GM21825 (cell line): ENCODE results near the gene FAAP20.
"Not testable (repeated sequence)": the region's sequence is repeated elsewhere in the genome, so short reads cannot be mapped to it uniquely, and the experiment has no call there.

Source experiments
- ATAC-seq: cut with Tn5 transposase; IDR thresholded peaks from one replicate; pipeline ENCODE4 v1.9.1; 2021; ENCODE audit warnings: mild to moderate bottlenecking, moderate library complexity; ENCODE audit not compliant: unreplicated experiment

Gene FAAP20

DNA sequence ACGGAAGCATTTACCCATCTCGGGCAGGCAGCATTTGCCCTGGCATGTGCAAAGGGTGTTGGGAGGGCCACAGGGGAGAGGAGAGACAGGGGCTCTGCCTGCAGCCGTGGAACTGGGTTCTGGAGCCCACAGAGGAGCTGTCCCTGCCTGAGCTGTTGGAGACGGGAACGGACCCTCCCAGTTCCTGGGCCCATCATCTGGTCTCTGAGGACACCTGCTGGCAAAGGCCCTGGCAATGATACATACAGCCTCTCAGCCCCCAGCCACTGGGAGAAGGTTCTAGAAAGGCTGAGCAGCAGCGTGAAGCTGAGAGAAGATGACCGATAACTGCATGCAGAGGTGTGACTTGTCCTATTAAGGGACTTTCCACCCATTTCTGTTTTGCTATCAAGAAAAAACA is 31.4 kb downstream of the FAAP20 start:
- ATAC-seq = no peak

DNA sequence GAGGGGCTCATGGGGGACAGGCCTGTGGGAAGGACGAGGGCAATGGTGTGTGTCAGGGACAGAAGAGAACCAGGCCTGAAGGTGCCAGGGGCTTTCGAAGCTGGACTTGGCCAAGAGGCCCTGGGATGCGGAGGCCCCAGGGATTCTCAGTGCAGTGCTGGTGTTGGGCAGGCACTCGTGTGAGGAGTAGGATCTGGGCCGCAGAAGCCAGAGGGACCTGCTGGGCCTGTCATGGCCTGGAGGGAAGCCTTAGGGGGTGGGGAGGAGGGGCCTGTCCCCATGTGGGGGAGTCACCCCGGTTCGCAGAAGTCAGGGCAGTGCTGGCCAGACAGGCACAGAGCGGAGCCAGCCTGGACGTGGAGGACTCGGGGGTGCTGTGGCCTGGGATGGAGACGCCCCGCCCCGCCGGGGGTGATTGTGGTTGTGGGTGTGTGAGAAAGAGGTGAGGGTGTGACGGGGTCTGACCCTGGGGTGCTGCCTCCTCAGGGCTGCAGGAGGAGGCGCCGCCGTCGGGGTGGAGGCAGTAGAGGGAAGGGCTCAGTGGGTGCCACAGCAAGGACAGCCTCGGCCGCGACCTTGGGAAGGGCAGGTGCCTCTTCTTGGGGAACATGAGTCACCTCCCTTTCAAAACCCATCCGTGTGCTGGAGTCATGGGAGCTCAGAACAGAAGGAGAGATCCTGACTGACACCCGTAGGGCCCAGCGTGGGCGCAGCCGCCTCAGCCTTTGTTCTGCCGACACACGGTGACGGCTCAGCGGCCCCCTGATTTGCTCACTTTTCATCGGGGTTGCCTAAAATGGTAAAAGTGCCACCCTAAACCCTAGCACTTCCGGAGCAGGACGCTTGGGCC is 33.9 kb downstream of the FAAP20 start:
- no peak for ATAC-seq

DNA sequence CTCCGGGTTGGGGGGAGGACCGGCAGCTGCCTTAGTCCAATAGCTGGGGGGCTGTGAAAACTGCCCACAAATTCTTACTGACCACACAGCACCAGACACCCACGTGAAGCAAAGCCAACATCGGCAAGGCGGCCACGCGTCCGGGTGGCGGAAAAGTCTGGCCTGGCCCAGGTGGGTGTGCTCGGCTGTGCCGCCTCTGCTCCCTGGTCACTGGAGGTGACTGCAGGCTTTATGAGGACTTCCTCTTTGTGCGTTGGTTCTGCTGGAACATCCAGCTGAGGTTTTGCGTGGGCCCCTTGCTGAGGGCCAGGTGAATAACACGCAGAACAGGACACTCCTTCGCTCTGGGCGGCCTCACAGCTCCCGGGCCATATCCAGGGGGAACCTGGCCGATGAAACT is 35.4 kb downstream of the FAAP20 start:
- ATAC-seq = no peak

DNA sequence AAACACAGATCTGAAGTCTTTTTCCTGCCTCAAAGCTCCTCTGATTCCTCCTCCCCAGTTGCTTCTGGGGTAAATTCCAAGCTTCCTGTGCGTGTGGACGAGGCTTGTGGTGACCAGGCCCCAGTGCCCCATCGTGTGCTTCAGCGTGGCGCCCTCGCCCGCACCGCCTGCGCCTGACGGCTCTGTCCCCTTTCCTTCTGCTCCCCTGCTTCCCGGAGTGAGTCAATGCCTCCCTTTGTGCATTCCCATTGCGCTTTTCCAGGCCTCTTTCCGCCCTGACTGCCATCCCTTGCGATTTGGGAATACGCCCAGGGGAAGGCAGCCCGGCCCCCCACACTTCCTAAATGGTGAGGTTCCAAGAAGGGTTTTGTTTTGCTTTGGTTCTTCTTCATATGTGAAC is 36.3 kb downstream of the FAAP20 start:
- no peak for ATAC-seq

DNA sequence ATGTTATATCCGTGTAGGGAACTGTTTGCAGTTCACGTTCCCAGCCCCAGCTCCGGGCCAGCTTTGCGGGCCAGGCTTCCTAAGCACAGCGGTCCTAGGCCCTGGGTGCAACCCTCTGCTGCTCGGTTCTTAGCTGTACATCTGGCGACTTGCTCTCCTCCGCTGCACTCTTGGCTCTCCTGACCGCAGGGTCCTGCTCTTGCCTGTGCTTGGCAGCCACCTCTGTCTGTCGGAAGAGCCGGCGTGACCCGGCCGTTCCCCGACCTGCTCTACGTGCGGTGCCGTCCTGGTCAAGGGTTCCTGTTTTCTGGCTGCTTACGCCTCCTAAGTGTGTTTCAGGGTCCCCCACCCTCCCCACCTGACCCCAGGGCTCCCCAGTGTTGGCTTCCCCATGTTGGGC is 36.7 kb downstream of the FAAP20 start:
- ATAC-seq = no peak

DNA sequence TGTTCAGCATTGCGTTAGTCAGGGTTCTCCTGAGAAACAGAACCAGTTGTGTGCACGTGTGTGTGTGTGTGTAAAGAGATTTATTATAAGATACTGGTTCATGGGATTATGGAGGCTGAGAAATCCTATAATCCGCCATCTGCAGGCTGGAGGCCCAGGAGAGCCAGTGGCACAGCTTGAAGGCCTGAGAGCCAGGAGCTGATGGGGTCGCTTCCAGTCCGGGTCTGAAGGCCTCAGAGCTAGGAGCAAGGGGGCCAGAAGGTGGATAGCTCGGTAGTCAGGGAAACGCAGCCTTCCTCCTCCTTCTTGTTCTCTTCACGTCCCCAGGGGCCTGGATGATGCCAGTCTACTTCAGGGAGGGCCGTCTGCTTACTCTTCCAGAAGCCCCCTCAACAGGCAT is 37.7 kb downstream of the FAAP20 start:
- ATAC-seq = no peak

DNA sequence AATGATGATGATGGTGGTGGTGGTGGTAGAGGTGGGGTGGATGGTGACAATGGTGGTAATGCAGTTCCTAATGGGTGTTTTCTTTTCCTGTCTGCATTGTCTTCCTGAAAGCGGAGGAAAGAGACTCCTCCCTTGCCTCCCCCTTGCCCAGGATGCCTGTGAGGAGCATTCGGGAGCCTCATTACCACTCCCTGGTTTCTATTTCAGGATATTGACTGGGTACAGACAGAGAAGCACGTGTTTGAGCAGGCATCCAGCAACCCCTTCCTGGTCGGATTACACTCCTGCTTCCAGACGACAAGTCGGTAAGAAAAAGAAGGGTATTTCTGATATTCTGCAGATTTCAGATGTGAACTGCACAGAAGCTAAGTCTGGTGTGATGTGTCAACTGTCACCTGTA is 38.8 kb downstream of the FAAP20 start:
- no peak for ATAC-seq

DNA sequence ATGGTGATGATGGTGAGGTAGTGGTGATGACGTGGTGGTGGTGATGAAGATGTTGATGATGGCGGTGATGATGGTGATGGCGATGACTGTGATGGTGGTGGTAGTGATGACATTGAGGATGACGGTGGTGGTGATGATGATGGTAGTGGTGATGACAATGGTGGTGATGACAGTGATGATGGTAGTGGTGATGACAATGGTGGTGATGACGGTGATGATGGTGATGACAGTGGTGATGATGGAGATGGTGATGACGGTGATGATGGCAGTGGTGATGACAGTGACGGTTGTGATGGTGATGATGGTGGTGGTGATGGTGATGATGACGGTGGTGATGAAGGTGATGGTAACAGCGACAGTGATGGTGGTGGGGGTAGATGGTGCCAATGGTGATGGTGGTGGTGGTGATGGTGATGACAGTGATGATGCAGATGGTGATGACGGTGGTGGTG is 39.4 kb downstream of the FAAP20 start:
- no peak for ATAC-seq

DNA sequence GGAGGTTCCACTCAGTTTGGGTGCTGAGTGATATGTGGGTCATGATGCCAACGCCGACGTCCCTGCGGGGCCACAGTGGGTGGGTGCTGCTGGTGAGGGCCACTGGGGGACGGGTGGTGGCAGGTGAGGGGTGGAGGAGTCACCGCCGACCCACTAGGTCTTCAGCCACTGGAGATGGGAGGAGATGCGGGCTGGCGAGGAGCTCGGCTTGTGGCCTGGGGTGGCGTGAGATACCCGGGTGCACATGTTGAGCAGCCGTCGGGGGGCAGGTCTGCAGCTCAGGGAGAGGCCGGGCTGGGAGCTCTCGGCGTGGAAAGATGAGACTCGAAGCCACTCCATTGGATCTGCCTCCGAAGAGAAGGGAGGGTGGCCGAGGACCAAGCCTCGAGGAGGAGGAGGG is 40.5 kb downstream of the FAAP20 start:
- ATAC-seq = no peak

DNA sequence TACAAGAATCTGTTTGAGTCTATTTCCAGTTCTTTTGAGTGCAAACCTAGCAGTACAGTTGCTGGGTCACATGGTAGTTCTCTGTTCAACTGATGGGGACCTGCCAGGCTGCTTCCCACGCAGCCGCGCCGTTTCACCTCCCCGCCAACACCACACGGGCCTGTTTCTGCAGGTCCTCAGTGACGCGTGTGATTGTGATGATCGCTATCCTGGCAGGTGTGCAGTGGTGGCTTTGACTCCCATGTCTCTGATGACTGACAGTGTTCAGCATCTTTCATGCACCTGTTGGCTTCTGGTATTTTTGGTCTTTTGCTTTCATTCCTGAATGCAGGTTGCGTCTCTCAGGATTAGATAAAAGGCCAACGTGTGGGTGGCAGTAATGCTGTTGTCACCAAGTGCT is 41.6 kb downstream of the FAAP20 start:
- ATAC-seq = no peak

DNA sequence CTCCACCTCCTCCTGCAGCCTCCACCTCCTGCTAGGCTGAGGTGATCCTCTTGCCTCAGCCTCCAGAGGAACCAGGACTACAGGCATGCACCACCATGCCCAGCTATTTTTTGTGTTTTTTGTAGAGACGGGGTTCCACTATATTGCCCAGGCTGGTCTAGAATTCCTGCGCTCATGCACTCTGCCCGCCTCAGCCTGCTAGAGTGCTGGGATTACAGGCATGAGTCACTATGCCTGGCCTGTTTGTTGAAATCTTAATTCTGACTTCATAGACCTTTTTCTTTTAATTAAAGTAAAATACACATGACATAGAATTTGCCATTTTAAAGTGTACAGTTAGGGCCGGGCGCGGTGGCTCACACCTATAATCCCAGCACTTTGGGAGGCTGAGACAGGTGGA is 42.7 kb downstream of the FAAP20 start:
- no peak for ATAC-seq

DNA sequence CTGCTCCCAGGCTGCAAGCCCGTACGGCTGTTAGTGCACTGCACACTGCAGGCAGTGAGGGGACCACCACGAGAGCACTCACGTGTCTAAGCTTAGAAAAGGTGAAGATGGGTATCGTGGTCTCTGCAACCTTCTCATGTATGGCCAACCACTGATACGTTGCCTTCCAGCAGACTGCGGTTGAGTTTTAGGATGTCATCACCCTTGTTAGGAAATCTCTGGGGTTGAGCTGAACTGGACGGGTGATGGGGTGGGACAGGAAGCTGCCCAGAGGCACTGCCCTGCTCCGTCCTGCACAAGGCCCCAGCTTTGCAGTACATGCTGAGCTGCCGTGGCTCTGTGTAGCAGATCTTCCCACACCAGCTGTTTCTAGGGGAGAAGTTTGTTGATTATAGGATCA is 43.3 kb downstream of the FAAP20 start:
- ATAC-seq = no peak

DNA sequence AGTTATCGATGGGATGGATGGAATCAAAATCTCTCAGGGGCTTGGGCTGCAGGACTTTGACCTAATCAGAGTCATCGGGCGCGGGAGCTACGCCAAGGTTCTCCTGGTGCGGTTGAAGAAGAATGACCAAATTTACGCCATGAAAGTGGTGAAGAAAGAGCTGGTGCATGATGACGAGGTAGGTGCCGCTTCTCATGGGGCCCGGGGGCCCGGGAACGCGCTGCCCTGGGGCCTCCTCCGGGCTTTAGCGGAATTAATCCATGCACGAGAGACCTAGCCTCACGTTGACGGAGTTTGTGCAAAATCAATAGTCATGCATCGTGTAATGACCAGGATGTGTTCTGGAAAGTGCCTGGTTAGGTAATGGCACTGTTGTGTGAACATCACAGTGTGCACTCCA is 43.8 kb downstream of the FAAP20 start:
- no peak for ATAC-seq

DNA sequence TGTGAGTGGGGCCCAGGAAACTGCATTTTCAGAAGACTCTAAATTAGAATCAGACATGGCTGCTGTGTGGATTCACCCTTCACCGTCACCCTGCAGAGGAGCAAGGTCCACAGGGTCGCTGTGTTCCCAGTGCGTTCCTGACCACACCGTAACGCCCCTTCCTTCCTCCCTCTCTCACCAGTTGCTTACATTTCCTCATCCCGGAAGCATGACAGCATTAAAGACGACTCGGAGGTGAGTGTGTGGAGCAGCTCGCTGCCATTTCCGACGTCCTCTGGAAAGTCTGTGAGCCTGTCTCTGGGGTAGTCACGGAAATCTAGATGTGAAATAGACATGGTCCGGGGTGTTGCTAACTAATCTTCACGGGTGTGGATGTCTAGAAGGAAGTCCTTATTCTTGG is 45.9 kb downstream of the FAAP20 start:
- no peak for ATAC-seq

DNA sequence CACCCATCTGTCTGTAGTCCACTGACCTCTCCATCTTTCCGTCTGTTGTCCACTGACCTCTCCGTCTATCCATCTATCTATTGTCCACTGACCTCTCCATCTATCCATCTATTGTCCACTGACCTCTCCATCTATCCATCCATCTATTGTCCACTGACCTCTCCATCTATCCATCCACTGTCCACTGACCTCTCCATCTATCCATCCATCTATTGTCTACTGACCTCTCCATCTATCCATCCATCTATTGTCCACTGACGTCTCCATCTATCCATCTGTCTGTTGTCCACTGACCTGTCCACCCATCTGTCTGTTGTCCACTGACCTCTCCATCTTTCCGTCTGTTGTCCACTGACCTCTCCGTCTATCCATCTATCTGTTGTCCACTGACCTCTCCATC is 46.7 kb downstream of the FAAP20 start:
- ATAC-seq = not testable (repeated sequence)

DNA sequence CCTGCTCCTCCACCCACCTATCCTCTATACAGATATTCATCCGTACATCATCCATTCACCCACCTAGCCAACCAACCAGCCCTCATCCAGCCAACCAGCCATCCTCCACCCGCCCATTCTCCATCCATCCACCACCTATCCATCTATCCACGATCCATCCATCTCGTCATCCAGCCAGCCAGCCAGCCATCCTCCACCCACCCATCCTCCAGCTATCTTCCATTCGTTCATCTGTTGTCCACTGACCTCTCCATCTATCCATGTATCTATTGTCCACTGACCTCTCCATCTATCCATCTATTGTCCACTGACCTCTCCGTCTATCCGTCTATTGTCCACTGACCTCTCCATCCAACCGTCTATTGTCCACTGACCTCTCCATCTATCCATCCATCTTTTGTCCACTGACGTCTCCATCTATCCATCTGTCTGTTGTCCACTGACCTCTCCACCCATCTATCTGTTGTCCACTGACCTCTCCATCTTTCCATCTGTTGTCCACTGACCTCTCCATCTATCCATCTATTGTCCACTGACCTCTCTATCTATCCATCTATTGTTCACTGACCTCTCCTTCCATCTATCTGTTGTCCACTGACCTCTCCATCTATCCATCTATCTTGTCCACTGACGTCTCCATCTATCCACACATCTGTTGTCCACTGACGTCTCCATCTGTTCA is 47.6 kb downstream of the FAAP20 start:
- ATAC-seq = no peak

DNA sequence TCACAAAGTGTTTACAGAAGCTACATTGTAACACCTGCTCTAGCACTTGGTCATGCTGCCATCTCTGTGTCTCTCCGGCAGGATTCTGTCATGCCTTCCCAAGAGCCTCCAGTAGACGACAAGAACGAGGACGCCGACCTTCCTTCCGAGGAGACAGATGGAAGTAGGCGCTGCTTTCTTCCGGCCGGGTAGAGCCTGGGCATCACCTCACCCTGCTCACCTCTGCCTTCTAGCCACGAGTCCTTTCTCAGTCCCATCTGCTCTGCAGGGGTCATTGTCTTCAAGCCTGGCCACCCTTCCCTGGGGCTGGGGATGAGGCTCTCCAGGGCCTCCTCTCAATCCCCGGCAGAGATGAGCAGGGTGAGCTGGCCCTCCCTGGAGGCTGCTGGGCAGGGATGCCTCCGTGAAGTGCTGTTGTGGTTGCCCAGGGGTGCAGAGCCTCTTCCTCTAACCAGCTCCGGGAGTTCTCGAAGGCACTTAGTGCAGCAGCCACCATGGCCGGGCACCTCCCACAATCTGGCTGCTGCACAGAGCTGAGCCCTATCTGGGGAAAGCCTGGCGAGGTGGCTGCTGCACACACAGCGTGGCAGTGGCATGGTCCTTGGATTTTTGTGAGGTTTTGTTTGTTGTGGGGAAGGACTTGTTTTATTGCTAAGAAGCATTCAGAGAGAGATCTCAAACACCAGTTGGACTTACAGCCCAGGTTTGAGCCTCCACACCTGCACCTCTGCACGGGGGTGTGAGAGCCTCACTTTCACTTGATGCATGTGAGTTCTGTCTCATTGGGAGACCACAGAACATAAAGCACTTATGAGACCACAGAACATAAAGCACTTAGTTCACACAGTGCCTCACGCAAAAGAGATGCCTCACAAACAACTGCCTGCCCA is 48.4 kb downstream of the FAAP20 start:
- no peak for ATAC-seq

DNA sequence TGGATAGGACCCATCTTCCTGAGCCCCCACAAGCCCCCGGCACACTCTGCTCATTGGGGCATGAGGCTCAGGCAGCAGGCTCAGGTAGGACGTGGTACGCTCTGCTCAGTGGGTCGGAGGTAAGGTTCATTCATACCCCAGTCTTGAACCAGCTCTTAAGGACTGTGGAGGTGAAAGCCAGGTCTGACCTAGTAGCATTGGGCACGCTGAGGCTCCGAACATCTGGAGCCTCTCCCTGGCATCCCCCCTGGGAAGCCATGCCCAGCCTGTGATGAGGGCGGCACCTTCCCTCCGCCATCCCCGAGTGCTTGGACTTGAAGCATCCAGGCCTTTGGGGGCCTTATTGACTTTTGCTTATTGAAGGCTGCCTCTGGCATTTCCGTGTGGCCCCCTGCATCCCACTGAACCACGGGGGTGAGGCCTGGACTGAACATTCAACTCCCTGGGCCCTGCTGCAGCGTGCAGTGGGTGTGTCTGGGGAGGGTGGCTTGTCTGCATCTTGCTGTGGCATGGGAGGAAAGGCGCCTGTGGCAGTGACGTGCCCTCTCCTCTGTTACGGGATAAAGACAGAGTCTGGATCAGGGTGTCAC is 50.0 kb downstream of the FAAP20 start:
- ATAC-seq = no peak

DNA sequence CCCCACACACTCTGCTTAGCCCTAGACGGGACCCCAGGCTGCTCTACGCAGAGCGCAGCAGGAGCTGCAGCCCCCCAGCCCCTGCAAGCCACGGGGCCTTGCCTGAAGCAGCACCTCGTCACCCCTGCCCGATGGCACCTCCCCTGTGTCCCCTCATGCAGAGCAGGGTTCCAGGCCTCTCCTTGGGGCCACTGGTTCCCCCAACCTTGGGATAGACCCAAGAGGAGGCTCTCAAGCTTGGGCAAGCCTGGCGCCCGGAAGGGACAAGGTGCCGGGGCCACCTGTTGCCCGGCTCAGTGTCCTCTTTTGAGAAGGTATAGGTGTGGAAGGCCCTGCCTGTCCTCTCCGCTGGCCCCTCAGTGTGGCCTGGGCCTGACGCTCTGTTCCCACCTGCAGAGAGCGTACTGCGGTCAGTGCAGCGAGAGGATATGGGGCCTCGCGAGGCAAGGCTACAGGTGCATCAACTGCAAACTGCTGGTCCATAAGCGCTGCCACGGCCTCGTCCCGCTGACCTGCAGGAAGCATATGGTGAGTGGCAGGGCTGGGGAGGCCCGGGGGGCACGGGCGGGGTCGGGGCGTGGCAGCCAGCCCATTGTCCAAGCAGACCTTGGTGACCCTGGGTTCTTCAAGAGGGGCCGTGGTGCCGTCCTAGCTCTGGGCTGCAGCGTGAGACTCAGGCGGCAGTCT is 50.6 kb downstream of the FAAP20 start:
- ATAC-seq = no peak

DNA sequence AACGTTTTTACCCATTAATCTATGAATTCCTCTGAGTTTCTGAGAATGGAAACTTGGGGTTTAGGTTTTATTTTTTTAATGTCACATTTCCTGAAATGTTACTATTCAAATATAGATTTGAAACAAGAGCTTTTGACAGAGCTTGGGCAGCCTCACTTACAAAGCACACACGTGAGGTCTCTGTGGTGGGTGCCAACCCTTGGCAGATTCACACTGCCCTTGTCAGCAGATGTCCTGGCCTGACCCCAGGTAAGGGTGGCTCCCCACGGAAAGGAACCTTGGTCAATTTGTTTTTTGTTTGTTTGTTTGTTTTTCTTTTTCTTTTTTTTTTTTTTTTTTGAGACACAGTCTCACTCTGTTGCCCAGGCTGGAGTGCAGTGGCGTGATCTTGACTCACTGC is 53.5 kb downstream of the FAAP20 start:
- no peak for ATAC-seq
